HG03520 (cell line): ENCODE data around the gene IFIT3.
"Not testable (repeated sequence)": the region's sequence is repeated elsewhere in the genome, so short reads cannot be mapped to it uniquely, and the experiment has no call there.

Source experiments
- ATAC-seq: cut with Tn5 transposase; IDR thresholded peaks from one replicate; pipeline ENCODE4 v1.9.1; 2021; ENCODE audit warnings: mild to moderate bottlenecking, moderate library complexity; ENCODE audit not compliant: unreplicated experiment

IFIT3 gene

DNA sequence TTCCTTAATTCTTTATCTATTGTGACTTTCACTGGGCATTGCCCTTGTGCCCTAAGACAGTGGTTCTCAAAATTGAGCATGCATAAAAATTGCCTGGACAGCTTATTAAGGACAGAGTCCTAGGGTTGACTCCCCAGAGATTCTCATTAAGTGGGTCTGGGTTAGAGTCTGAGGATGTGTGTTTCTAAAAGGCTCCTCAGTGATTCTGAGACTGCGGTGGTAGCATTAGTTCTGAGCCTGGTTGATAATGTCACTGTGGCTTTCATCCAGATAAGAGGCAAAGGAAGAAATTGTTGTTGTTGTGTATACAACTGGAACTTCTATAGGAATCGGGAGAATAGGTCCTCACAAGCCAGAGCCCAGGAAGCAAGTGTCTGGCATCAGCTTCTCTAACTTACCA is 24.6 kb upstream of the IFIT3 start:
- ATAC-seq, result no peak

DNA sequence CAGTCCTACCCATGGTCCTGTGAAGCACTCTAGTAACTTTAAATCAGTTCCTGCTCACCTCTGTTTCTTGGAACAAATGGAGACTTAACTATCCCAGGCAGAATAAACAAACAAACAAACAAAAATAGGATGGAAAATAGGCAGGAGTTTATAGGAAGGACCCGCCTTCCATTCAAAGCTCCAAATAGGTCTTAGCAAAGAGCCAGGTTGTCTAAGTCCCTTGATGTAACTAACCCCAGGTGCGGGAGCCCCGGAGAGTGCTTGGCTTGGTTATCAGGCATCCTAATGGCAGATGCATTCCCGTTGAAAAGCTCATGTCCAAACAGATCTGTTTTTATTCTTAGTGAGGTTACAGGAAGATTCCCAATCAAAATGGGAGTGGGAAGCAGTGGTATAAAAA is 23.8 kb upstream of the IFIT3 start:
- no peak for ATAC-seq

DNA sequence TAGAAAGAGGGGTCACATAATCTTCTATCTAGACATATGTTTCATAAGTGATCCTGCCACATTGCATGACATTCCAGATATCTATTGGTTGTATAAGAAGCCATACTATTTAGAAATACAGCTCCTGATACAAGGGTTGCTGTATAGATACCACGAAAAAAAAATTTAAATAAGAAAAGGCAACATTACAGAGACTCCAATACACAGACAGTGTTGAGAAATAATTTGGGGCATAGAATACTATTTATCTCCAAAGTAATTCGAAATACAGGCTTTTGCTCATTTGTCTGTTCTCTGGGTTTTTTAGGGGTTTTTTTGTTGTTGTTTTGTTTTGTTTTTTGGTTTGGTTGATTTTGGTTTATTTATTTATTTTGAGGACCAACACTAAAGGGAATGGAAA is 23.4 kb upstream of the IFIT3 start:
- ATAC-seq, result no peak

DNA sequence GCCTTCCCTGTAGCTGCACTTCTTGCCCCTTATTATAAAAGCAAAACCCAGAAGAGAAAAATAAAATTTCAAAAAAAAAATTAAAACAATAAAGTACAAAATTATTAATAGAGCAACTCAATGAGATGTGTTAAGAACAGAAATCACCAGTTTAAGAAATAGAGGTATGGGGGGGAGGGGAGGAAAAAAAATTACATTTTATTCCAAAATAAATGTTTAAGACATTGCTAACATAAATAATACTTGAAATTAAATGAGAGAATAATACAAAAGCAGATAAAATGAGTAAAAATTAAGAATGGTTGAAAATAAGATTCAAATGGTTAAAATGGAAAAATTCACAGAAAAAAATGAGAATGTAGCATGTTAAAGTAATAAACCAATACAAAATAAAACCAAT is 22.9 kb upstream of the IFIT3 start:
- no peak for ATAC-seq

DNA sequence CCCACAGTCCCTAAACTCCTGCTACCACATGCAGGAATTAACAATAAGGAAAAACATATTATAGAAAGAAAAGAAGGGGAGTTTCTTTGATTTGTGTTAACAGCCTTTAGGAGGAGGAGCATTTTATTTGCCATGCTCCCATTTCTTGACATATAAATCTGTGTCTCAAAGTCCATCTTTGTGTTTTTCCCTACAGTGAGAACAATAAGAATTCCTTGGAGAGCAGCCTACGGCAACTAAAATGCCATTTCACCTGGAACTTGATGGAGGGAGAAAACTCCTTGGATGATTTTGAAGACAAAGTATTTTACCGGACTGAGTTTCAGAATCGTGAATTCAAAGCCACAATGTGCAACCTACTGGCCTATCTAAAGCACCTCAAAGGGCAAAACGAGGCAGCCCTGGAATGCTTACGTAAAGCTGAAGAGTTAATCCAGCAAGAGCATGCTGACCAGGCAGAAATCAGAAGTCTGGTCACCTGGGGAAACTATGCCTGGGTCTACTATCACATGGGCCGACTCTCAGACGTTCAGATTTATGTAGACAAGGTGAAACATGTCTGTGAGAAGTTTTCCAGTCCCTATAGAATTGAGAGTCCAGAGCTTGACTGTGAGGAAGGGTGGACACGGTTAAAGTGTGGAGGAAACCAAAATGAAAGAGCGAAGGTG is 21.9 kb upstream of the IFIT3 start:
- no peak for ATAC-seq

DNA sequence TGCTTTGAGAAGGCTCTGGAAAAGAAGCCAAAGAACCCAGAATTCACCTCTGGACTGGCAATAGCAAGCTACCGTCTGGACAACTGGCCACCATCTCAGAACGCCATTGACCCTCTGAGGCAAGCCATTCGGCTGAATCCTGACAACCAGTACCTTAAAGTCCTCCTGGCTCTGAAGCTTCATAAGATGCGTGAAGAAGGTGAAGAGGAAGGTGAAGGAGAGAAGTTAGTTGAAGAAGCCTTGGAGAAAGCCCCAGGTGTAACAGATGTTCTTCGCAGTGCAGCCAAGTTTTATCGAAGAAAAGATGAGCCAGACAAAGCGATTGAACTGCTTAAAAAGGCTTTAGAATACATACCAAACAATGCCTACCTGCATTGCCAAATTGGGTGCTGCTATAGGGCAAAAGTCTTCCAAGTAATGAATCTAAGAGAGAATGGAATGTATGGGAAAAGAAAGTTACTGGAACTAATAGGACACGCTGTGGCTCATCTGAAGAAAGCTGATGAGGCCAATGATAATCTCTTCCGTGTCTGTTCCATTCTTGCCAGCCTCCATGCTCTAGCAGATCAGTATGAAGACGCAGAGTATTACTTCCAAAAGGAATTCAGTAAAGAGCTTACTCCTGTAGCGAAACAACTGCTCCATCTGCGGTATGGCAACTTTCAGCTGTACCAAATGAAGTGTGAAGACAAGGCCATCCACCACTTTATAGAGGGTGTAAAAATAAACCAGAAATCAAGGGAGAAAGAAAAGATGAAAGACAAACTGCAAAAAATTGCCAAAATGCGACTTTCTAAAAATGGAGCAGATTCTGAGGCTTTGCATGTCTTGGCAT is 21.1 kb upstream of the IFIT3 start:
- ATAC-seq, result no peak

DNA sequence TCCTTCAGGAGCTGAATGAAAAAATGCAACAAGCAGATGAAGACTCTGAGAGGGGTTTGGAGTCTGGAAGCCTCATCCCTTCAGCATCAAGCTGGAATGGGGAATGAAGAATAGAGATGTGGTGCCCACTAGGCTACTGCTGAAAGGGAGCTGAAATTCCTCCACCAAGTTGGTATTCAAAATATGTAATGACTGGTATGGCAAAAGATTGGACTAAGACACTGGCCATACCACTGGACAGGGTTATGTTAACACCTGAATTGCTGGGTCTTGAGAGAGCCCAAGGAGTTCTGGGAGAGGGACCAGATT is 20.6 kb upstream of the IFIT3 start:
- ATAC-seq, result no peak

DNA sequence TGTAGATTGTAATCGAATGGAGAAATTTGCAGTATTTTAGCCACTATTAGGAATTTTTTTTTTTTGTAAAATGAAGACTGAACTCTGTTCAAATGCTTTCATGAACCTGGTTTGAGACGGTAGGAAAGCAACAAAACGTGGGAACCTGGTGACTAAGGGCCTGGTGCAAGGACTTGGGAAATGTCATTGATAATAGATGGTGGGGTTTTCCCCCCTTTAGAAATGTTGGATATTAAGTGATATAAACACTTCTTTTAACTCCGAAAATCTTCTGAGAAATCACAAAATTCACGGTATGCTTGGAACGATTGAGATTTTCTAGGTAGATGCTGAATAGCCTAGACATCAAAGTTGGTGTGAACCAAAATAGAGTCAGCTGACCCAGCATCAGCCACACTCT is 19.5 kb upstream of the IFIT3 start:
- no peak for ATAC-seq

DNA sequence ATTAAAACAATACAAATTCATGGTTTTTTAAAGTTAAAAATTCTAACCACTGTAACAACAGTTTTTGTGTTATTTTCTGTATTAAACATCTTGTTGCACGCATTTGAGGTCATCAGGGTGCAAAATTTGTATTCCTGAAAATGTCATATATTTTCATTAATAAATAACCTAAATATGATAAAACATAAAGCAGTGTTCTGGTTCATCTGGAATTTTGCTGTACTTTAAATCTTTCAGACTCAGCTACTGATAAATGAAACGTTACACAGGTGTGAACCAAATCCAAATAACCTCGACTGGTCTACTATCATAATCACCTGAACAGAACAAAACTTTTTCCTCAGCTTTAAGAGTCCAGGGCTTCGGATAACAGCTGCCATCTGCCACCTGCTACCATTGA is 19.1 kb upstream of the IFIT3 start:
- ATAC-seq, result no peak

DNA sequence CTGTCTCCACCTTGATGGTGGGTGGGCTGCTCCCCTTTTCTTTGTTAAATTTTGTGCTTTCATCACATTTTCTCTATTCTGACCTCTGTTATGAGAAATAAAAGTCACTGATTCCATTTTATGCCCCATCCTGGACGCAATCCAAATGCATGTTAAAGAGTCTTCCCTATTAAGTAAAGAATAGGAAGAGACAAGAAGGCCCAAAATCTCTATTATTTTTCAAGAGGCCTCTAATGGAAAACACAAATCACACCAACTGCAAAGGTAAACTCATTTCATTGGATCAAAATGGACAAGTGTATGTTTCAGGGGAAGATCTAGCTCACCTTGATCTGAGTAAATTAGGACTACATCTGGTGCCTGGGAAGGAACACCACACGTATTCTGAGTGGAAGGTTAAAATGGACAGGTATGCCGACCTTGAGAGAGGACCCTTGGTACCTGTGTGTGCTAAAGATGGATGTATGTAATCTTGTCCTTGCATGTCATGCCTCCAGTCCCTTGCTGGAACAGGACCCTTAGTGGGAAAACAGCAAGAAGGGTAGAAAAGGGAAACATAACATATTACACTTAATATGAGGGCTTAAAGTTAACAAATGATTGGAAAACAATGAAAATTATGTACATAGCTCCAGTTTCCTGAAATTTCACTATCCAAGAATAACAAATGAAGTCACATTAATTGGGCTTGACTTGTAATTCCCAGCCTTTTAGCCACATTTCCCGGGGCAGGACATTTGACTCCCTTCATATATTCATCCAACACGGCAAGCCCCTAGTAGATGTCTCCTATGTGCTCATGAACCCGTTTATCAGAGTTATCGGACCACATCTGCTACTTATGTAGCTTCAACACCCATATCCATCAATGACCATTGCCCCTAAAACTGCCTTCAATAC is 18.4 kb upstream of the IFIT3 start:
- no peak for ATAC-seq

DNA sequence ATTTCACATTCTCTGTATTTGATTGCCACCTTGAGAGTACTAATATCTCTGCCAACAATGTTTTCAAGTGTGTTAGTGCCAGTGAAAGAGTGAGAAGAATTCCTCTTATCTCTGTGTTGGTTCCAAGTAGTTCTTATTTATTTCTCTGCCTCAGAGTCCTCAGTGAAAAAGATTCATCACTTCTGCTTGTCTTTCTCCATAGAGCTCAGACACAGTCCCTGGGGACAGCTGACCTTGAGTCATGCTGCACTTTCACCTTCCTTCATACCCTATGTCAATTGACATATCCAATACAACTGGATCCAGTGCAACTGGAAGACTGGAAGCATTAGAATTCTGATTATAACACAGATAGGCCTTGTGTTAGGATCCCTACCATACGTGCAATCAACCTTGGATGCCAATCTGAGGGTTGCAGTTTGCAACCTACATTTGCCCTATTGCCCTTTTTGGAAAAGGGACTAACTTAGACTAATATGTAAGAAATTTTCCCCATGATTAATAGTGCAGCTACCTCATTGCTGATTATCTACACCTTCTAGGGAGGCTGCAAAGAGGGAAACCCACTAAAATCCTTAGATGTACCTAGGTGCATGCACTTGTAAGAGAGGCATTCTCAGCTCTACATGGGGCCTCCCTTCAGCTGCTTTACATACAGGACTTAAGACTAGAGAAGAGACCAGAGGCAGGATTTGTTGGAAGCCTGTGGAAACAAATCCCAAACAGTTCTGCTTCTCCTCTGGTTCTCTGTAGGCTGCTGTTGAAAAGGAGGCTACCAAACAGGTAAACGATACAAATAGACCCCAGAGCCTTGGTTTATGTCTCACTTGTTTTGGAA is 17.5 kb upstream of the IFIT3 start:
- no peak for ATAC-seq

DNA sequence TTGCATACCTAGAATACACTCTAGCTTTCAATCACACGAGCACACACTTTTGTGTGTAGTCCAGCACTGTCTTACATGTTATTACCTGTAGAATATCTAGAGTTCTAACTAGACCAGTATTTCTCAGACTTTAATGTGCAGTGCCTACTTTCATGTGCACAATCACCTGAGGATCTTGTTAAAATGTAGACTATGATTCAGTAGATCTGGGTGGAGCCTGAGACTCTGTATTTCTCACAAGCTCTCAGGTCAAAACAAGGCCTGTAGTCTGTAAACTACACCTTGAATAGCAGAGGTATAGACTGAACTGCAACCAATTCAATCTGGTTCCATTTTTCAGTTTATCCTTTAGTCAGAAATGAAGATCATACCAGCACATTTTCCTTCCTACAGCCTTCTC is 14.8 kb upstream of the IFIT3 start:
- no peak for ATAC-seq

DNA sequence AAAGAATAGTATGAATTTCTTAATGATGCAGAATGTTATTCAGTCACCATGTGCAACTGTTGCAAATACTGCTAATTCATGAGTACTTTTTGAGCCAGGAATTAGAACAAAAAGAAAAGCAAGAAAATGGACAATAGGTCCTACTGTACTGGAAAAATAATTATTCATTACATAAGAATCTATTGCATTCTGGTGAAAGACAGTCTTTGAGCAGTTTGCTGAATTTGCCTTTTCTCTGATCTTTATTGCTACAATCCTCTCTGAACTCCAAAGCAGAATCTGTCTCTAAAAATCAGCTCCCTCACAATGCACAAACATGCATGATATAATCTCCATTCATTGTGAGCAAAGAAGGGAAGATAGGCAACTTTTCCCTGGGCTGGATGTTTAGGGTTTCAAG is 13.1 kb upstream of the IFIT3 start:
- ATAC-seq, result no peak

DNA sequence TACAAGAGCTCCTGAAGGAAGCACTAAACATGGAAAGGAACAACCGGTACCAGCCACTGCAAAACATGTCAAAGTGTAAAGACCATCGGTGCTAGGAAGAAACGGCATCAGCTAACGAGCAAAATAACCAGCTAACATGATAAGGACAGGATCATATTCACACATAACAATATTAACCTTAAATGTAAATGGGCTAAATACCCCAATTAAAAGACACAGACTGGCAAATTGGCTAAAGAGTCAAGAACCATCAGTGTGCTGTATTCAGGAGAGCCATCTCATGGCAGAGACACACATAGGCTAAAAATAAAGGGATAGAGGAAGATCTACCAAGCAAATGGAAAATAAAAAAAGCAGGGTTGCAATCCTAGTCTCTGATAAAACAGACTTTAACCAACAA is 9.8 kb upstream of the IFIT3 start:
- ATAC-seq, result not testable (repeated sequence)

DNA sequence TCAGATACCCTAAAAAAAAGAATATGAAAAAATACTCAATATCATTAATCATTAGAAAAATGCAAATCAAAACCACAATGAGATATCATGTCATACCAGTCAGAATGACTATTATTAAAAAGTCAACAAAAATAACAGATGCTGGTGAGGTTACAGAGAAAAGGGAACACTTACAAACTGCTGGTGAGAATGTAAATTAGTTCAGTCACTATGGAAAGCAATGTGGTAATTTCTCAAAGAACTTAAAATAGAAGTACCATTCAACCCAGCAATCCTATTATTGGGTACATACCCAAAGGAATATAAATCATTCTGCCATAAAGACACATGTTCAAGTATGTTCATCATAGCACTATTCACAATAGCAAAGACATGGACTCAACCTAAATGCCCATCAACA is 2.7 kb upstream of the IFIT3 start:
- not testable (repeated sequence) for ATAC-seq

DNA sequence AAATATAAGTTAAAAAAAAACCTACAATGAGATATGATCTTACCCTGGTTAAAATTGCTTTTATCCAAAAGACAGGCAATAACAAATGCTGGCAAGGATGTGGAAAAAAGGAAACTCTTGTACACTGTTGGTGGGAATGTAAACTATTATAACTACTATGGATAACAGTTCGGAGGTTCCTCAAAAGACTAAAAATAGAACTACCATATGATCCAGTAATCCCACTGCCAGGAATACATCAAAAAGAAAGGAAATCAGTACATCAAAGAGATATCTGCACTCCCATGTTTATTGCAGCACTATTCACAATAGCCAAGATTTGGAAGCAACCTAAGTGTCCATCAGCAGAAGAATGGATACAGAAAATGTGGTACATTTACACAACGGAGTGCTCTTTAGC is 1.9 kb upstream of the IFIT3 start:
- ATAC-seq, result not testable (repeated sequence)

DNA sequence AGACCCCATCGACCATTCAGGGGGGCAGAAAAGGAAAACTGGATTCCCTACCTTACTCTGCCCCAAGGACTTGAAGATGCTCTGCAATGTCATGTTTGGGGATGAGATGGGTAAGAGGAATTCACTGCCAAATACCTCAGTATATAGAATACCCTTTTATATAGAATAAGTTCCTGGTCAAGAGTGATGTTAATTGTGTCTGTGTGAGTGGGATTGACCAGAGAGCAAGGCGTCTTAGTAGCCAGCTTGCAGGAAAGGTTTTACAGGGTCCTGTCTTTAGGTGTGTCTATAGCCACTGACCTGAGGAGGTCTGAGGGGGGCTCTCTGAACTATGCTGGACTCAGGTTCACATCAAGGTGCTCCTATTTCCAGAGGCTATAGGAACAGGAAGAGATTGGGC is 1.4 kb downstream of the IFIT3 start:
- no peak for ATAC-seq

DNA sequence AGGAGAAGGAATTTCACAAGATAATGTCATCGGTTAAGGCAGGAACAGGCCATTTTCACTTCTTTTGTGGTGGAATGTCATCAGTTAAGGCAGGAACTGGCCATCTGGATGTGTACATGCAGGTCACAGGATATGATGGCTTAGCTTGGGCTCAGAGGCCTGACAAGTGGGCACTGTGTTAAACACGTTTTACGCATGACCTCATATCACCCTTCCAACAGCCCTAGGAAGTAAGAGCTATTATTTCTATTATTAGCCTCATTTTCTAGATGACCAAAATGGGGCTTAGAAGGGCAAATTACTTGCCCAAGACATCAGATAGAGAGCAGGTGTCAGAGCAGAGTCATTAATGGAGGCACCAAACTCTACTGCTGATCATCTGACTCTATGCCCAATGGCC is 2.2 kb downstream of the IFIT3 start:
- ATAC-seq, result not testable (repeated sequence)

DNA sequence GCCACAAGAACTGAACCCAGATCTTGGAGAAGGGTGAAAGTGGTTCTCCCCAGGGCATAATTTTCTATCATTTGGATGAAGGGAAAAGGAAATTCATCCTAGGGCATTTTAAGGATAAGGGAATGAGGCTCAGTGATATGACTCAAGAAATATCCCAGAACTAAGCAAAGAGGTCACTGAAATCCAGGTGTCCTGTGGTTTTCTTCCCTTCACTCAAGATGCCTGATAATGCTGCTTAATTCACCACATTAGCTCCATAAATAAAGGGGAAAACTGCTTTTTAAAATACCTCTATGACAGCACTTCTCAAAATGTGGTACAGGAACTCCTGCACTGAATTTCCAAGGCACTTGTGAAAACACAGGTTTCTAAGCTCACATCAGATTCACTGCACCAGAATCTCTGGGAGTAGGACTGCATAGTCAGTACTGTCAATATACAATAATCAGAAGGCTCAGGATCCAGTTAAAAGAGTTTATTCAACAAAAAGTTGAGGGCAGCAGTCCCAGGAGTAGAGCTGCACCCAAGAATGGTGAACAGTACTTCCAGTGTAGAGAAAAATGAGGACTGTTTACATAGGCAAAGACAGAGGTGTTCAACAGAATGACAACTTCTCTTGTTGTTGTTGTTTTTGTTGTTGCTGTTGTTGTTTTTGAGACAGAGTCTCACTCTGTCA is 2.9 kb downstream of the IFIT3 start:
- ATAC-seq, result no peak

DNA sequence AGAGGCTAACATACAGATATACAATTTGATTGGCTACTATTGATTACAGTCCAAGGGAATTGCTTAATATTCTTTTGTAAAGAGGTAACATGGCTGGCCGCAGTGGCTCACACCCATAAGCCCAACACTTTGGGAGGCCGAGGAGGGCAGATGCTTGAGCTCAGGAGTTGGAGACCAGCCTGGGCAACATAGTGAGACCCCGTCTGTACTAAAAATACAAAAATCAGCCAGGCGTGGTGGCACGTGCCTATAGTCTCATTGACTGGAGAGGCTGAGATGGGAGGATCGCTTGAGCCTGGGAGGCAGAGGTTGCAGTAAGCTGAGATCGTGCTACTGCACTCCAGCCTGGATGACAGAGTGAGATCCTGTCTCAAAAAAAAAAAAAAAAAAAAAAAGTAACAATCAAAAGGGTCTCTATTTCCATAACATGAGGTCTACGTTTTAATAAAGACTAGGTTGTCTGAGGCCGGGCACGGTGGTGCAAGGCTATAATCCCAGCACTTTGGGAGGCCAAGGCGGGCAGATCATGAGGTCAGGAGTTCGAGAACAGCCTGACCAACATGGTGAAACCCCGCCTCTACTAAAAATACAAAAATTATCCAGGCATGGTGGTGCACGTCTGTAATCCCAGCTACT is 3.8 kb downstream of the IFIT3 start:
- ATAC-seq, result not testable (repeated sequence)
